Left ventricle myocardium superior (tissue), 1 donor: ENCODE measurements around the gene TTLL1. TPM values are rescaled to one million over a fixed set of nuclear protein-coding genes. Genes with fewer than 3 reads are reported as not detected.

Experiments
- total RNA-seq: library from RNA; stranded (reverse); fragmentation: NEBNext Ultra II Directional; extraction: Animal tissue kit (Norgen Biotek cat#: 25700); gene quantifications from one replicate; pipeline ENCODE4 v1.2.1, GENCODE V29; 2021
- donor health status: DM: no; HTN: yes; CAD: no; lungs with severe emphysema.

Gene TTLL1
- total RNA-seq, 1 donor from 2014 or later: 6.2 TPM

Other genes starting within 250 kb of the TTLL1 start
- gene ARFGAP3, start 232.1 kb downstream of the TTLL1 start, total RNA-seq: 25.8 TPM
- 63.8 TPM for gene PACSIN2, start 74.2 kb downstream of the TTLL1 start, total RNA-seq
- not detected for gene BIK, start 21.4 kb upstream of the TTLL1 start, total RNA-seq
- 13.4 TPM for gene MCAT, start 54.0 kb upstream of the TTLL1 start, total RNA-seq
- 119 TPM for gene TSPO, start 62.2 kb upstream of the TTLL1 start, total RNA-seq
- 12.3 TPM for gene TTLL12, start 97.7 kb upstream of the TTLL1 start, total RNA-seq